ENCODE measurements around the gene TOX2. TPM values are rescaled to one million over a fixed set of nuclear protein-coding genes. Genes with fewer than 3 reads are reported as not detected.

The TOX2 gene
- total RNA-seq, 1 donor from 2014 or later = 0.16 TPM

- Histone ChIP-seq H3K79me2 (ENCODE audit: insufficient read depth, low read length) (no peaks in the 10 kb centered on the region), H3K36me3 (ENCODE audit: insufficient read depth, low read length) (no peaks in the 10 kb centered on the region), H3K4me3 (ENCODE audit: insufficient read depth, low read depth, low read length) (no peak overlapping the region), H3K9ac (ENCODE audit: low read length) (no peak overlapping the region), H4K20me1 (ENCODE audit: insufficient read depth, low read length) (no peaks in the 10 kb centered on the region), H2AFZ (ENCODE audit: low read depth, low read length) (no peak overlapping the region), H3K9me3 (ENCODE audit: insufficient read depth, low read depth, low read length) (no peaks in the 10 kb centered on the region), H3K4me1 (ENCODE audit: insufficient read depth, low read length) (no peaks in the 10 kb centered on the region), H3K27ac (ENCODE audit: low read depth, low read length) (no peak overlapping the region), H3K4me2 (ENCODE audit: low read length) (no peak overlapping the region), H3K27me3 (ENCODE audit: insufficient read depth, low read length) (no peaks in the 10 kb centered on the region)
- FAIRE-seq = no peak
- TF ChIP-seq CTCF (IDR thresholded peaks at IDR 0.05; ENCODE audit: insufficient read depth, low read depth, low read length) (no peak), EZH2 (IDR thresholded peaks at IDR 0.05; ENCODE audit: insufficient read depth, low read length) (no peak)
- H3K4me1 Mint-ChIP-seq (ENCODE audit: low read depth, unreplicated experiment) = no peaks in the 10 kb centered on the region
- no peak for DNase-seq (ENCODE audit: low read depth)
- no peaks in the 10 kb centered on the region for H3K36me3 Mint-ChIP-seq (ENCODE audit: low read depth, unreplicated experiment)
- no peaks in the 10 kb centered on the region for H3K9me3 Mint-ChIP-seq (ENCODE audit: unreplicated experiment)
- H3K27ac Mint-ChIP-seq (ENCODE audit: unreplicated experiment) = no peak overlapping the region
- peaks cover 32% of the 10 kb centered on the region for H3K27me3 Mint-ChIP-seq (ENCODE audit: low read depth, unreplicated experiment)
- no peak overlapping the region for H3K4me3 Mint-ChIP-seq (ENCODE audit: unreplicated experiment)
These were observed 151.0 kb downstream of the TOX2 start for GRCh38 chr20:44065401-44066340.

GRCh38 chr20:44066645-44067606 lies 152.3 kb downstream of the TOX2 start:
- no peaks in the 10 kb centered on the region for H3K9me3 Mint-ChIP-seq (ENCODE audit: unreplicated experiment)
- Histone ChIP-seq H3K27ac (ENCODE audit: low read depth, low read length) (no peak overlapping the region), H3K4me1 (ENCODE audit: insufficient read depth, low read length) (no peaks in the 10 kb centered on the region), H3K4me2 (ENCODE audit: low read length) (no peak overlapping the region), H3K36me3 (ENCODE audit: insufficient read depth, low read length) (no peaks in the 10 kb centered on the region), H3K9me3 (ENCODE audit: insufficient read depth, low read depth, low read length) (no peaks in the 10 kb centered on the region), H3K79me2 (ENCODE audit: insufficient read depth, low read length) (no peaks in the 10 kb centered on the region), H3K27me3 (ENCODE audit: insufficient read depth, low read length) (no peaks in the 10 kb centered on the region), H2AFZ (ENCODE audit: low read depth, low read length) (no peak overlapping the region), H3K4me3 (ENCODE audit: insufficient read depth, low read depth, low read length) (no peak overlapping the region), H4K20me1 (ENCODE audit: insufficient read depth, low read length) (no peaks in the 10 kb centered on the region), H3K9ac (ENCODE audit: low read length) (no peak overlapping the region)
- no peak for DNase-seq (ENCODE audit: low read depth)
- no peak for FAIRE-seq
- H3K4me3 Mint-ChIP-seq (ENCODE audit: unreplicated experiment) = no peak overlapping the region
- H3K27me3 Mint-ChIP-seq (ENCODE audit: low read depth, unreplicated experiment) = peaks cover 36% of the 10 kb centered on the region
- TF ChIP-seq CTCF (IDR thresholded peaks at IDR 0.05; ENCODE audit: insufficient read depth, low read depth, low read length) = no peak
- no peak for TF ChIP-seq EZH2 (IDR thresholded peaks at IDR 0.05; ENCODE audit: insufficient read depth, low read length)
- H3K27ac Mint-ChIP-seq (ENCODE audit: unreplicated experiment) = no peak overlapping the region
- no peaks in the 10 kb centered on the region for H3K36me3 Mint-ChIP-seq (ENCODE audit: low read depth, unreplicated experiment)
- no peaks in the 10 kb centered on the region for H3K4me1 Mint-ChIP-seq (ENCODE audit: low read depth, unreplicated experiment)
